Adipose tissue (tissue), 3 donors: ENCODE measurements around the gene TMEM258. TPM values are rescaled to one million over a fixed set of nuclear protein-coding genes. Genes with fewer than 3 reads are reported as not detected.

Experiments
- H3K27ac ChIP-seq: one replicate; pipeline ENCODE4 v1.5.1; 2013; ENCODE audit warnings: low read depth, low read length
- WGBS, 3 donors: extraction: QIAGEN DNeasy Blood & Tissue Kit; methylation state at CpG; one replicate each; pipeline ENCODE4 v1.1.7; 2013; 5-methylcytosine and 5-hydroxymethylcytosine counted together
- polyA plus RNA-seq, 3 donors: library from polyadenylated mRNA; stranded (reverse); fragments of 200-250 nt; gene quantifications; one replicate each; pipeline ENCODE4 v1.2.3, GENCODE V29; 2013
- donor health status: healthy with polysubstance abuse.
- donor health status: Bipolar disorder and iron deficiency.
- donor health status: healthy.

Gene TMEM258
- polyA plus RNA-seq, 3 donors, result 163 to 234 (median 214) TPM

DNA sequence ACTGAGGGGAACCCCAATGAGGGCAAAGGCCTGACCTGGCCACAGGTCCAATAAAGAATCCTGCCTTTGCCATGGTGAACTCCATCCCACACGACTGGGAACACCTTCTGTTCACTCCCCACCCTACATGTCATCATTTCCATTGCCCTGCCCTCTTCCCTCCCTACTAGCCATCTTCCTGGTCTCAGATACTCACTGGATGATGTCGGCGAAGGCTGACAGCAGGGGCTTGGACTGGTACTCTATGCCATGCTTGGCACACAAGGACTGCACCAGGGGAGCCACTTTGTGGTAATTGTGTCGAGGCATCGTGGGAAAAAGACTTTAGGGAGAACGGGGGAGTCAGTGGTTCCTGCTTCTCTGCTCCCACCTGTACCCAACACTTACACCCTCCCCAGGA, 10.2 kb upstream of the TMEM258 start:
- no peak overlapping the region for H3K27ac ChIP-seq
- 90 to 92% (median 91%) methylated on average over 6 of the region's 6 CpGs for WGBS, 3 donors

DNA sequence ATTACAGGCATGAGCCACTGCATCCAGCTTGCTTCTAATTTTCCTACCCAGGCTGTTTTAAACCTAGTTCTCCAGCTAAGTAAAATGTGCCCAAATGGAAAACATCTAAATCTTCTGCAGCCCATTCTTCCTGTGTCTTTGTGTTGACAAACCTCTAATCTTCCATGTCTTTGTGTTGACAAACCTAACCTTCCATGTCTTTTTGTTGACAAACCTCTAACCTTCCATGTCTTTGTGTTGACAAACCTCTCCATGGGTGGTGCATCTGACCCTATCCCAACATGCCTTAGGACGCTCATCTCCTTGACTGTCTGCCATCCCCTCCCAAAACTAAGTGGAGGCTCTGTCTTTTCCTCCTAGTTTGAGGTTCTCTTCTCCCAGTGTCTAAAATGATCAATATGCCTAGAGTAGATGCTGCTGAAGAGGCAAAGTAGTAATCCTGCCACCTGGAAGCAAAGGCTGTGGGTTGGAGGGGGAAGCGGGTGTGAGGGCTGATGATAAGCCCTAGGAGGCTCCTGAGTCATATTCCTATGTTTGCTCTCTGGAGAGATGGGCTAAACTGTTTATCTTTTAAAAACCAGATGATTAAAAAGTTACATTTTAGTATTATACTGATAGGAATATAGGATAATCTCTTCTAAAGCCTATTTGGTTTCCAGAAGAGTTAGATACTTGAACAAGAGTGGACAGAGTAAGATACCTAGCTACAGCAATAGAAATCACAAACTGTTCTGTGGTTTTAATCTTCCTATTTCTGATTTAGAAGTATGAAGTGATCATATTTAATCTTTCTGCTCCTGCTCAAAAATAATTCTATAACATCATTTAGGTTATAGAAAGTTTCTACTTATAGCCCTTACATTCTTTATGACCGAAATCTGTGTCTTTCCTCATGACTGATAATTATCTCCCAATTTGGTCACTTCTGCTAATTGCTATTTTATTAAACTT, 8.2 kb upstream of the TMEM258 start:
- H3K27ac ChIP-seq, result no peak overlapping the region
- WGBS, 3 donors, result 78 to 93% (median 90%) methylated on average over 3 of the region's 3 CpGs

DNA sequence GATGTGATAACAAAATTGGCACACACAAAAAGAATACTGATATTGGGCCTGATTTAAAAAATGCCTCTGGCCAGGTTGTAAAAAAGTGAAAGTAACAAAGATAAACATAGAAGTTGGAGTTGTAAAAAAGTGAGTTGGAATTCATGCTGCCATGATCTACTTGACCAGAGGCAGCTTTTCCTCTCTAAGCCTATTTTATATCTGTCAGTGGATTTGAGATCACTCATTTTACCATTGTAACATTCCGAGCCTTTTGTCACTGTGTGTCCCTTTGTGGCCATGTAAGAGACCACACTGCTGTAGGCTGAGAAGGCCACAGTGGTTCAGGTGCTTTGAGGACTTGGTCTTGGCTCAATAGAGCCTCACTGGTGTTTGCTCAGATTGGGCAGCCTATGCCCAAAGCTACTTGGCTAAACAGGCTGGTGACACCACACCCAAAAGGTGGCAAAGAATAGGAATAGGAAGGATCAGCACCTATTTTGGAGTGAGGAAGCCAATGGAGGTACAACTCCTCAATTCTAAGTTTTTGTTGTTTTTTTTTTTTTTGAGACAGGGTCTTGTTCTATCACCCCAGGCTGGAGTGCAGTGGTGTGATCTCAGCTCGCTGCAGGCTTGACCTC, 7.4 kb upstream of the TMEM258 start:
- no peak overlapping the region for H3K27ac ChIP-seq
- whole genome bisulfite sequencing, 3 donors, result 93 to 97% (median 95%) methylated on average over 2 of the region's 2 CpGs

DNA sequence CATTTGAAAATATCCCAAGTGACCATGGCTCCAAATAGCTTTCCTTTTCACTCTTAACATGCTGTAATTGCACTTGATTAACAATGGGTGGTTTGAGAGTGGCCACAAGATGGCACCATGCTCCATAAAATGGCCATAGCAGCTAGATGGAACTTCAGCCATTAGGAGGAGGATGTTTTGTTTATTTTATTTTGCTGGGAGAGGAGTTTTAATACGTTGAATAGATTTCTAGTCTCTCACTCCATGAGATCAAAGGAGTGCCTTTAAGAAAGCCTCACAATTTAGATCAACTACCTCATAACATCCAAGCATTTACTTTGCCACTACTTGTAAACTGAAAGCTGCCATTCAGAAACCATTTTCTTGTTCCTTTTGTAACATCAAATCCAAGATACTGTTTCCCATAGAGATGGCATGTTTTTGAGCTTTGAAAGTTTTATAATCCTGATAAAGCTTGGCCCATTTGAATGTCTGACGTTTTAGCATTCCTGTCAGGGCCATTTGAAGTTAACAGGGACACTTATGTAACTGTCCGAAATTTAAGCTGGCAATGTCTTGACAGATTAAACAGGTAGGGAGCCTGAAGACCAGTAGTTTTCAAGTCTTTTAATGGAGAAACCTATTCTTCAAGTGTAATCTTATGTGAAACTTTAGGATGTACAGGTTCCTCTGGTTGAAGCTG, 5.0 kb upstream of the TMEM258 start:
- no peak overlapping the region for H3K27ac ChIP-seq
- WGBS, 3 donors, result 25 to 44% (median 42%) methylated on average over 3 of the region's 3 CpGs

DNA sequence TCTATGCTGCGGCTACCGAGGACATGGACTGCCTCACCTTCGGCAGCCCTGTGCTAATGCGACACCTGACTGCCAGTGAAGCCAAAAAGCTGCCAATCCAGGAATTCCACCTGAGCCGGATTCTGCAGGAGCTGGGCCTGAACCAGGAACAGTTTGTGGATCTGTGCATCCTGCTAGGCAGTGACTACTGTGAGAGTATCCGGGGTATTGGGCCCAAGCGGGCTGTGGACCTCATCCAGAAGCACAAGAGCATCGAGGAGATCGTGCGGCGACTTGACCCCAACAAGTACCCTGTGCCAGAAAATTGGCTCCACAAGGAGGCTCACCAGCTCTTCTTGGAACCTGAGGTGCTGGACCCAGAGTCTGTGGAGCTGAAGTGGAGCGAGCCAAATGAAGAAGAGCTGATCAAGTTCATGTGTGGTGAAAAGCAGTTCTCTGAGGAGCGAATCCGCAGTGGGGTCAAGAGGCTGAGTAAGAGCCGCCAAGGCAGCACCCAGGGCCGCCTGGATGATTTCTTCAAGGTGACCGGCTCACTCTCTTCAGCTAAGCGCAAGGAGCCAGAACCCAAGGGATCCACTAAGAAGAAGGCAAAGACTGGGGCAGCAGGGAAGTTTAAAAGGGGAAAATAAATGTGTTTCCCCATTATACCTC, 3.6 kb upstream of the TMEM258 start:
- 86 to 95% (median 94%) methylated on average over 18 of the region's 18 CpGs for WGBS, 3 donors
- no peak overlapping the region for H3K27ac ChIP-seq

DNA sequence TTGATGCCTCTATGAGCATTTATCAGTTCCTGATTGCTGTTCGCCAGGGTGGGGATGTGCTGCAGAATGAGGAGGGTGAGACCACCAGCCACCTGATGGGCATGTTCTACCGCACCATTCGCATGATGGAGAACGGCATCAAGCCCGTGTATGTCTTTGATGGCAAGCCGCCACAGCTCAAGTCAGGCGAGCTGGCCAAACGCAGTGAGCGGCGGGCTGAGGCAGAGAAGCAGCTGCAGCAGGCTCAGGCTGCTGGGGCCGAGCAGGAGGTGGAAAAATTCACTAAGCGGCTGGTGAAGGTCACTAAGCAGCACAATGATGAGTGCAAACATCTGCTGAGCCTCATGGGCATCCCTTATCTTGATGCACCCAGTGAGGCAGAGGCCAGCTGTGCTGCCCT, 3.1 kb upstream of the TMEM258 start:
- no peak overlapping the region for H3K27ac ChIP-seq
- WGBS, 3 donors, result 76 to 91% (median 88%) methylated on average over 12 of the region's 12 CpGs

DNA sequence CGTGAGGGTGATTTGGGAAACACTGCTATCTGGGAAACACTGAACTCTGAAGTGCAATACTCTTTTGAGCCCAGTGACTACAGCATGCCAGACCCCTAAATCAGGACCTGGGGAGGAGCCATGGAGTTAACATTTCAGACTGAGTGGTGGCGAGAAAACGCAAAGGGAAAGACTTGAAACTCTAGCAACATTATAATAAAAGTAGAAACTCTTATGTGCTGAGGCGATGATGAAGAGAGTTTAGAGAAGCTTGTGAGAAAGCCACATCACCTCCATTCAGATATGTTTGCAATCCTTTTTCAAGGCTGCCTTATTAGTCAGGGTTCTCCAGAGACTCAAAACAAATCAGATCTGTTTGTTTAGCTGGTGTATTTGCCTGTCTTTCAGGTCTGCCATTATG, 2.2 kb upstream of the TMEM258 start:
- WGBS, 3 donors, result 88 to 94% (median 91%) methylated on average over 4 of the region's 4 CpGs
- H3K27ac ChIP-seq, result no peak overlapping the region

DNA sequence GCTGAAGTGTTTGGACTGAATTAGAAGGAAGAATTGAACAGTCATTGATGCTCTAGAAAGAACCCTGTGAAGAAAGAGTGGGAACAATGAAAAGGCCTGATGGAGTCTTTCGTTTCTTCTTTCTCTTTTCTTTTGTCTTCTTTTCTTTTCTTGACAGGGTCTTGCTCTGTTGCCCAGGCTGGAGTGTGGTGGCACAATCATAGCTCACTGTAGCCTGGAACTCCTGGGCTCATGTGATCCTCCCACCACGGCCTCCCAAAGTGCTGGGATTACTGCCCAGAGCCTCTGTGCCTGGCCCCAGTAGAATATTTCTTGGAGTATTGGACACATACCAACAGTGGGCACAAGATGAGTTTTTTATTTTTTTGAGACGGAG, 1.4 kb upstream of the TMEM258 start:
- WGBS, 3 donors, result 60 to 78% (median 61%) methylated on average over 3 of the region's 3 CpGs
- no peak overlapping the region for H3K27ac ChIP-seq

DNA sequence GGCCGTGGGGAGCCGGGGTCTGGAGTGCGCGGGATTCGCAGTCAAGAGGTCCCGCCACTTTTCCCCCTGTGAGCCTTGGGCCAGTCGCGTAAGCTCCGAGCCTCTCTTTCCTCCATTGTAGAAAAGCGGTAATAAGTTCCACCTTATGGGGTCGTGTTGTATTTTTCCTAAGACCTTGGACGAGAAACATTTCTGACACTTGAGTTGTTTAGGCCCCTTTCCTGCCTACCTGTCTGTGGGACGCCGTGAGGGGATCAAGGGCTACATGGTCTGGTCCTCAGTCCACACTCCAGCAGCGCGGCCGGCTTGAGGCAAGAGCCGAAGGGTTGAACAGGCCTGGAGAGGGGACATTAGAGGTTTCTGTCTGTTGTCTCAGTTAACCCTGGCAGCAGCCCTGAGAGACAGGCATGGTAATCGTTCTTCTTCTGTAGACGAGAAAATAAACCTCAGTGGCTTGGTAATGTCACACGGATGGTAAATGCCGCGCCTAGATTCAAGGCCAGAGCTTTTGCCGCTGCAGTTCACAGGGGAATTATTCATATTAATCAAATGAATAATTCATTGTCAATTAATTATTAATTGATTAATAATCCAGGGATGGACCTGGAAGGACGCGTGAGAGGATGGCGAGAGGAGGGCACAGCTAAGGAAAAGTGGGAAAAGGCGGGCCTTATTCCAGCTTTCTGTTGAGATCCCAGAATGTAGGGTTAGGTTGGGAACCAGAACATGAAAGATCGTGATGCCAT, 857 bp upstream of the TMEM258 start:
- 4 to 5% (median 4%) methylated on average over 29 of the region's 29 CpGs for WGBS, 3 donors
- no peak overlapping the region for H3K27ac ChIP-seq

DNA sequence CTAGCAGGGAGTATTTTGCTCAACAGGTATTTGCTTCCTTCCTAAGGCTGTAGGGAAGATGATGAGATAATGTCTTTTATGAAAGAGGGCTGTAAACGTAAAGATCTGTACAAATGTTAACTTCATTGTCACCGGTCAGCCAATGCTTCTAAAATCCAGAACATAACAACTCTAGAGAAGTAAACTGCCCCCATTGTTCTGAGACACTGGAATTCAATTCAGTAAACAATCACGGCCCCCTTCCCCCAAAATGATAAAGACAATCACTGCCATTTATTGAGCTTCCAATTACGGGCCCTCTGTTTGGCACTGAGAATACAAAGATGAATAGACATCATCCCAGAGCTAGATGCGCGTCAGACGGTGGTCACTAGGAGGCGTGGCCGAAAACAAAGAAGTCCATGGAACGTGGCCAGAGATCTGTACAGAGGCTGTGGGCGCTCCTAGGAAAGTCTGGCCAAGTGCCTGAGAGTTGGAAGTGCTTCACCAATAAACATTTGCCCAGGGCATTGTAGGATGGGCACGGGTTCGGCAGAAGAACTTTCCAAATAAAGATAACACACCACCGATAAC, 576 bp downstream of the TMEM258 start:
- H3K27ac ChIP-seq, result no peak overlapping the region
- WGBS, 3 donors, result 3 to 5% (median 4%) methylated on average over 14 of the region's 14 CpGs

DNA sequence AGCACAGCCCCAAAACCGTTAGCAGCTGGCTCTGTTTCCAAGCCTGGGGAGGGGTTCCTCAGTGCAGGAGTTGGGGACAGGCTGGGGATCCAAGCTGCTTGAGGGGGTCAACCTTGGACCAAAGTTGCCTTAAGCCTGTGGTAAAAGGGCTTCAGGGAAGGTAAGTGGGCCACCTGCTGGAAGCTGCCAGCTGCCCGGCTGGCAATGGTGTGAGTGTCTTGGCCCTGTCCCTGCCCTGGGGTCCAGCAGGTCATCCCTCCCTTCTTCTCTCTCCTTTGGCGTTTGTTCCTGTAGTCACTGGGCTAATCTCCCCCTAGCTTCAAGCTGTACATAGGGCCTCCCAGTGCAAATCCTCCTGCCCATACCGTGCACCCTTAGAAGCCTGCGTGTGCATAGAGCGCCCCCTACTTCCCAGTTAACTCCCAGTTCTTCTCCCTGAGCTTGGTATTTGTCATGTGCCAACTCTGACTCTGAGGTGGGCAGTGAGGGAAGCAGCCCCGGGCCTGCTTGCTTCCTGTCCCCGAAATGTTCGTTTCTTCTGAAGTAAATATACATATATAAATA, 4.4 kb downstream of the TMEM258 start:
- WGBS, 3 donors, result 34 to 57% (median 49%) methylated on average over 9 of the region's 9 CpGs
- no peak overlapping the region for H3K27ac ChIP-seq

DNA sequence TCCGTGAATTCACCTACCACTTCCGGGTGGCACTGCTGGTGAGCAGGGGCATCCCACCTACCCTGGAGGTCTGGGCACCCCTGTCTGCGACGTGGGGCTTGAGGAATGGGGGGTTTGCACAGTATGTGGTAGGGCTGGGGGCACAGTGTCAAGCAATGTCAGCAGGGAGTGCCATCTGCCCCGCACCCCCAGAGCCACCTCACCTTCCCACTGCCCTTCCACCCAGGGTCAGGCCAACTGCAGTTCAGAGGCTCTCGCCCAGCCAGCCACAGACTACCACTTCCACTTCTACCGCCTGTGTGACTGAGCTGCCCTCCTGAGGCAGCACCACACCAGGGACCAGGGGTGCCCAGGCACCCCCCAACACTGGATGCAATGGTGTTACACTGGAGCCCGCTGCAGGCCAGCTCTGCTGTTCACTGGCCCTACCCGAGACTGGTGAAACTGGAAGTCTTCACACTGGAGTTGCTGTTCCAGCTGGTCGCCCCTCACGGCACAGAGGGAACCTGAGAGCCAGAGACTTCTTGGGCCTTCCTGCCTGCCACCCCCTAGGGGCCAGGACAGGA, 6.5 kb downstream of the TMEM258 start:
- 82 to 94% (median 87%) methylated on average over 11 of the region's 11 CpGs for WGBS, 3 donors

DNA sequence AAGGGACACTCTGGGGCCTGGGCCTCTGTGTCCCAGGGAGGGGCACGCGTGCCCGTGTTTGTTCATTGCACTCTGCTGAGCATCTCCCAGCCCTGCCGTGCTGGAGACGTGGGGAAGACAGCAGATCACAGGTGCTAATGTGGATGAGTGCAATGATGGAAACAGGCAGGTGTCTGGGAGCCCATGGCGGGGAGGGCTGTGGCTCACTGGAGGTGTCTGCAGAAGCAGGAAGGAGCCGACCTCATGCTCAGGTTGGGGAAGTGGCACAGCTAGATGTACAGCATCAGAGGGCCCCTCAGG, 7.9 kb downstream of the TMEM258 start:
- 76 to 79% (median 78%) methylated on average over 7 of the region's 7 CpGs for WGBS, 3 donors

More for the DNA sequence above, 6.5 kb downstream of the TMEM258 start:
- no peak overlapping the region for H3K27ac ChIP-seq

DNA sequence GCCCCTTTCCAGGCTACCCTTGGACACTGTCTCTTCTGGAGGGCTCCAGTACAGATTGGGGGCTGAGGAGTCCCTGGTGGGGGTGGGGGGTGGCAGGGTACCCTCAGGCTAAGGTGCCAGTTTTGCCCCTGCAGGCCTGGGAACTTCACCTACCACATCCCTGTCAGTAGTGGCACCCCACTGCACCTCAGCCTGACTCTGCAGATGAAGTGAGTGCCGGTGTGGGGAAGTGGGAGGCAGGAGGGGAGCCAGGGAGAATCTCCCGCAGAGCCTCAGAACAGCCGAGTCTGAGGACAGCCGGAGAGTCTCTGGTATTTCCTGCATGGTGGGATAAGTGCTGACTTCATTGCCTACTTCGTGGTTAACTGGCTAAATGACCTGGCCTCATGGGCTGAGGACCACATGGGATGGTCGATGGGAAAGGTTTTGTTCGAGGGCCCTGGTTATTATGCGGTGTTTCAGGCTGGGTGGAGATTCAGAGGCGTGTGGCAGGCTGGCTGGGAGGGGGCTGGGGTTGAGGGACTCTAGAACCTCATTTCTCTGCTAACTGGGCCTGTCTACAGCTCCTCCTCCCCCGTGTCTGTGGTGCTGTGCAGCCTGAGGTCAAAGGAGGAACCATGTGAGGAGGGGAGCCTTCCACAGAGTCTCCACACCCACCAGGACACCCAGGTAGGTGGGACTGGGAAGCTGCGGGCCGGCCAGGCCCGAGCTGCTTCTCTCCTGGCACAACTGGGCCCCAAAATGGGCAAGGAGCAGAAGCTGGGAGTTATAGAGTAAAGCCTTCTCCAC, 8.5 kb downstream of the TMEM258 start:
- H3K27ac ChIP-seq, result no peak overlapping the region
- WGBS, 3 donors, result 62 to 70% (median 70%) methylated on average over 13 of the region's 13 CpGs

More for the DNA sequence above, 7.9 kb downstream of the TMEM258 start:
- H3K27ac ChIP-seq, result no peak overlapping the region

DNA sequence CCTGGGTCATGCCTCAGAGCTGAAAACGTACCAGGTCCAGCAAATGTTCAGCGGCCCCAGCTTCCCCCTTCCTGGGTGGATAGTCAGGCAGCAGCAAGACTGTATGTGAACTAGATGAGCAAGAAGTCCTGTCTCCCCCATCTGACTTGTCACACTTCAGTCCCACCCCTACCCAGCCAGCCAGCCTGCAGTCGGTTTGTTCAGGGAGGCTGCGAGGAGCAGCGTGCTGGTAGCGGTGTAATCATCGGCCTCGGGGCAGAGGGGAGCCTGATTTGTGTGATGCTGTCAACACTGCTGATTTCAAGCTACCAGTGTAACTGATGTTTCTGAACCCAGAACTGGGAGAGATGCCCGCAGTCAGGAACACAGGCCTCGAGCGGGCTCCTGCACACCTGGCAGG, 9.6 kb downstream of the TMEM258 start:
- 85 to 86% (median 86%) methylated on average over 11 of the region's 11 CpGs for WGBS, 3 donors
- no peak overlapping the region for H3K27ac ChIP-seq

DNA sequence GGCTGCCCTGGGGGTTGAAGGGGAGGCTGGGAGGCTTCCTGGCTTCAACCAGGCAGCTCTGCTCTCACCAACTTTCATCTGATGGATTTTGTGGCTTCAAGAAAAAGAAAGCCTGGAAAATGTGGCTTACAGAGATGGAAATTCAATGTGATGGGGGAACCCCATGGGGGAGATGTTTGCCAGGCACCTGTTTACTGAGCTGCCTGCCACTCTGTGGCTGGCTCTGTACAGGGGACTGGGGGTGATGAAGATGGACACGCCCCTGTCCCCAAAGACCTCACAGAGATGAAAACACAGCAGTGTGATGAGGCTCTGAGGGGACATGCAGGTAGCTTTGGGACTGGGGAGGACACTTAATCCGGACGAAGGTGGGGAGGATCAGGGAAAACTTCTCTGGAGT, 10.1 kb downstream of the TMEM258 start:
- WGBS, 3 donors, result 88 to 89% (median 88%) methylated on average over 3 of the region's 3 CpGs
- no peak overlapping the region for H3K27ac ChIP-seq

DNA sequence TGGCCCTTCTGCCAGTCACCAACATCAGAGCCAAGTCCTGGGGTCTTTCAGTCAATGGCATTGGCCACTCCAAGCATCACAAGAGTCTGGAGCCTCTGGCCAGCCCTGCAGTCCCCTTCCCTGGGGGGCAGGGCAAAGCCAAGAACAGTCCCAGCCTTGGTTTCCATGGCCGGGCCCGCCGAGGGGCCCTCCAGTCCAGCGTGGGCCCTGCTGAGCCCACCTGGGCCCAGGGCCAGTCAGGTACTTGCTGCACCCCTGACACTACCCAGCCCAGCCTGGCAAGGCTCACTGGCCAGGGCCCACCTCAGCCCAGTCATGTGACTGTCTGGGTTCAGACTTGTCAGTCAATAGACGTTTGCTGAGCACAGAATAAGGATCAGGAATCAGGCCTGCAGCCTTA, 10.8 kb downstream of the TMEM258 start:
- 70 to 78% (median 76%) methylated on average over 5 of the region's 5 CpGs for WGBS, 3 donors
- H3K27ac ChIP-seq, result no peak overlapping the region
